Measurements from ENCODE around the gene XYLT1. TPM values are rescaled to one million over a fixed set of nuclear protein-coding genes. Genes with fewer than 3 reads are reported as not detected.

XYLT1 gene
- total RNA-seq, 1 donor from 2014 or later, result 17.6 TPM

- no peak overlapping the region for H3K27ac Mint-ChIP-seq (ENCODE audit: unreplicated experiment)
- H3K36me3 Mint-ChIP-seq (ENCODE audit: low read depth), result no peaks in the 10 kb centered on the region
- H3K4me3 Mint-ChIP-seq (ENCODE audit: unreplicated experiment), result no peak overlapping the region
- H3K4me1 Mint-ChIP-seq (ENCODE audit: low read depth), result no peaks in the 10 kb centered on the region
- no peaks in the 10 kb centered on the region for H3K9me3 Mint-ChIP-seq (ENCODE audit: low read depth)
- H3K27me3 Mint-ChIP-seq (ENCODE audit: low read depth), result peaks cover 8% of the 10 kb centered on the region
- TF ChIP-seq CTCF (IDR thresholded peaks at IDR 0.05), result no peak
- no peak for DNase-seq (ENCODE audit: low spot score)
Measured at GRCh38 chr16:17499223-17499902, 28.6 kb upstream of the XYLT1 start.

- no peaks in the 10 kb centered on the region for H3K9me3 Mint-ChIP-seq (ENCODE audit: low read depth)
- DNase-seq (ENCODE audit: low spot score), result no peak
- peaks cover 2% of the 10 kb centered on the region for H3K27me3 Mint-ChIP-seq (ENCODE audit: low read depth)
- TF ChIP-seq CTCF (IDR thresholded peaks at IDR 0.05), result no peak
- no peaks in the 10 kb centered on the region for H3K36me3 Mint-ChIP-seq (ENCODE audit: low read depth)
- H3K27ac Mint-ChIP-seq (ENCODE audit: unreplicated experiment), result no peak overlapping the region
- H3K4me1 Mint-ChIP-seq (ENCODE audit: low read depth), result no peaks in the 10 kb centered on the region
- no peak overlapping the region for H3K4me3 Mint-ChIP-seq (ENCODE audit: unreplicated experiment)
Measured at GRCh38 chr16:17497648-17498047, 26.9 kb upstream of the XYLT1 start.

DNA sequence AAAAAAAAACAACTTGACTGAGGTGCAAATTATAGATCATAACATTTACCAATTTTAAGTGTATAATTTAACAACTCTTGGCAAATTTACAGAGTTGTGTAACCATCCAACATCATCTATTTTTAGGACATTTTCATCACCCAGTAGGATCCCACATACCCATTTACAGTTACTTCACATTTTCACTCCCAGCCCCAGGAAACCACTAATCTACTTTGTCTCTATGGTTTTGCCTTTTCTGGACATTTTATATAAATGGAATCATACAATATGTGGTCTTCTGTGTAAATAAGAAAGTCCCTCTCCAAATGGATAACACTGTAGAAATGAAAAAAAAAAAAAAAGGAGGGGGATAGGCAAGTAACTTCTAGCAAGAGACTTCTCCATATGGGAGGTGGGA lies 26.1 kb upstream of the XYLT1 start:
- Mint-ChIP-seq H3K27ac (ENCODE audit: unreplicated experiment) (no peak overlapping the region), H3K36me3 (ENCODE audit: low read depth) (no peaks in the 10 kb centered on the region), H3K9me3 (ENCODE audit: low read depth) (no peaks in the 10 kb centered on the region), H3K27me3 (ENCODE audit: low read depth) (peaks cover 2% of the 10 kb centered on the region), H3K4me3 (ENCODE audit: unreplicated experiment) (no peak overlapping the region), H3K4me1 (ENCODE audit: low read depth) (no peaks in the 10 kb centered on the region)
- DNase-seq (ENCODE audit: low spot score), result no peak
- TF ChIP-seq CTCF (IDR thresholded peaks at IDR 0.05), result no peak

- no peak overlapping the region for H3K27ac Mint-ChIP-seq (ENCODE audit: unreplicated experiment)
- no peaks in the 10 kb centered on the region for H3K36me3 Mint-ChIP-seq (ENCODE audit: low read depth)
- no peaks in the 10 kb centered on the region for H3K9me3 Mint-ChIP-seq (ENCODE audit: low read depth)
- no peaks in the 10 kb centered on the region for H3K4me1 Mint-ChIP-seq (ENCODE audit: low read depth)
- no peaks in the 10 kb centered on the region for H3K27me3 Mint-ChIP-seq (ENCODE audit: low read depth)
- H3K4me3 Mint-ChIP-seq (ENCODE audit: unreplicated experiment), result no peak overlapping the region
- no peak for DNase-seq (ENCODE audit: low spot score)
- TF ChIP-seq CTCF (IDR thresholded peaks at IDR 0.05), result no peak
Measured at GRCh38 chr16:17493012-17493411, 22.3 kb upstream of the XYLT1 start.

- Mint-ChIP-seq H3K27ac (ENCODE audit: unreplicated experiment) (no peak overlapping the region), H3K27me3 (ENCODE audit: low read depth) (no peaks in the 10 kb centered on the region), H3K4me3 (ENCODE audit: unreplicated experiment) (no peak overlapping the region), H3K36me3 (ENCODE audit: low read depth) (no peaks in the 10 kb centered on the region), H3K4me1 (ENCODE audit: low read depth) (no peaks in the 10 kb centered on the region), H3K9me3 (ENCODE audit: low read depth) (no peaks in the 10 kb centered on the region)
- TF ChIP-seq CTCF (IDR thresholded peaks at IDR 0.05), result no peak
- no peak for DNase-seq (ENCODE audit: low spot score)
Measured at GRCh38 chr16:17491140-17491662, 20.4 kb upstream of the XYLT1 start.
